GM10248 (cell line): ENCODE data around the gene IL18R1.

Experiments used
- CTCF ChIA-PET: fragments of 300-600 bp; sonication (Branson Sonifier 250); formaldehyde crosslinking; extraction: SDS; loops from one replicate; lab custom pipeline; 2021; ENCODE audit warnings: antibody characterized with exemption; lab: Yijun Ruan, JAX
- POLR2A ChIA-PET: fragments of 350-650 bp; sonication (Branson Sonifier 250); formaldehyde crosslinking; extraction: SDS; loops from one replicate; lab custom pipeline; 2020; ENCODE audit warnings: antibody characterized with exemption; lab: Yijun Ruan, JAX
- DNase-seq: peaks from one replicate; pipeline ENCODE4 v3.0.0; 2012; ENCODE audit errors: extremely low spot score
- TF ChIP-seq, protein P1 (sequence below): IDR thresholded peaks from 2 replicates; pipeline ENCODE4 v1.5.1; 2012; ENCODE audit warnings: mild to moderate bottlenecking, low read depth; ENCODE audit errors: extremely low read depth, missing control alignments, control extremely low read depth

IL18R1 gene

GRCh38 chr2:102344397-102344796 is 11.2 kb upstream of the IL18R1 start:
- ChIA-PET POLR2A (no interaction called here), CTCF (interaction anchor here (1.3 kb wide), 2 partner anchors 99 to 103 kb away, joined by 3 to 4 read pairs; no protein-coding TSS in a partner anchor)
- TF ChIP-seq, protein P1, sequence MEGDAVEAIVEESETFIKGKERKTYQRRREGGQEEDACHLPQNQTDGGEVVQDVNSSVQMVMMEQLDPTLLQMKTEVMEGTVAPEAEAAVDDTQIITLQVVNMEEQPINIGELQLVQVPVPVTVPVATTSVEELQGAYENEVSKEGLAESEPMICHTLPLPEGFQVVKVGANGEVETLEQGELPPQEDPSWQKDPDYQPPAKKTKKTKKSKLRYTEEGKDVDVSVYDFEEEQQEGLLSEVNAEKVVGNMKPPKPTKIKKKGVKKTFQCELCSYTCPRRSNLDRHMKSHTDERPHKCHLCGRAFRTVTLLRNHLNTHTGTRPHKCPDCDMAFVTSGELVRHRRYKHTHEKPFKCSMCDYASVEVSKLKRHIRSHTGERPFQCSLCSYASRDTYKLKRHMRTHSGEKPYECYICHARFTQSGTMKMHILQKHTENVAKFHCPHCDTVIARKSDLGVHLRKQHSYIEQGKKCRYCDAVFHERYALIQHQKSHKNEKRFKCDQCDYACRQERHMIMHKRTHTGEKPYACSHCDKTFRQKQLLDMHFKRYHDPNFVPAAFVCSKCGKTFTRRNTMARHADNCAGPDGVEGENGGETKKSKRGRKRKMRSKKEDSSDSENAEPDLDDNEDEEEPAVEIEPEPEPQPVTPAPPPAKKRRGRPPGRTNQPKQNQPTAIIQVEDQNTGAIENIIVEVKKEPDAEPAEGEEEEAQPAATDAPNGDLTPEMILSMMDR = no peak
- DNase-seq = no peak

DNA sequence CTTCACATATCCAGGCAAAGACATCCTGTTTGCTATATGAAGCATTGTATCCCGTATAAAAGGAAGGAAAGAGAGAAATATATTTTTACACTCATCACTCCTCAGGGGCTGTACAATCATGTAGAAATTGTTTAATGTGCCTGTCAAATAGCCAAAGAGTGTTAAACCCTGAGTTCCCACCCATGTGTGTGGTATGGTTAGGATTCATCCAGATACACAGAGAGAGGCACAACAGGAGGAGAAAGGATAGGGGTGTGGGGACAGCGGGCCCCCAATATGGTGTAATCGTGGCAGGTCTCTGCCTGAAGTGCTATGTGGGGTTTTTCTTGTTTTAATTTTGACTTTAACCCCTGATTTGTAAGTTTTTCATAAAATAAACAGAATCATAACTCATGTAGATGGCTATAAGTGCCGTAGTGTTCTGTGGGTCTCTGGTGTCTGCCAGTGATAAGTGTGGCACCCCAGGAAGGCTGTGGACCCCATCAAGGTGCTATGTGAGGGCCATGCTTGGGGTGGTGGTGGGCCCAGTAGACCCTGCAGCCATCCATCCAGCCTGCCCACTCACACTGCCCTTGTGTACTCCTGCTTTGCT is 10.2 kb upstream of the IL18R1 start:
- TF ChIP-seq, protein P1 = no peak
- ChIA-PET CTCF (no interaction called here), POLR2A (no interaction called here)

GRCh38 chr2:102346381-102347130 is 9.0 kb upstream of the IL18R1 start:
- POLR2A ChIA-PET = no interaction called here
- TF ChIP-seq, protein P1 = no peak
- DNase-seq = no peak
- CTCF ChIA-PET = interaction anchor here (4.3 kb wide), 1 partner anchor 10 kb away, joined by 21 read pairs; no protein-coding TSS in a partner anchor

More for the DNA sequence above, 10.2 kb upstream of the IL18R1 start:
- no peak for DNase-seq

- TF ChIP-seq, protein P1 = no peak
- ChIA-PET CTCF (interaction anchor here (1.2 to 4.3 kb wide), 2 partner anchors 13 to 49 kb away, joined by 3 to 21 read pairs; no protein-coding TSS in a partner anchor), POLR2A (no interaction called here)
- no peak for DNase-seq
Measured at GRCh38 chr2:102350137-102350793, 5.3 kb upstream of the IL18R1 start.

GRCh38 chr2:102356381-102356712 is 751 bp downstream of the IL18R1 start:
- DNase-seq = no peak
- TF ChIP-seq, protein P1 = no peak
- CTCF ChIA-PET = interaction anchor here (0.8 to 2.2 kb wide), 34 partner anchors 8 to 350 kb away, joined by 3 to 14 read pairs (median 4); no protein-coding TSS in a partner anchor
- POLR2A ChIA-PET = interaction anchor here (0.7 to 1.0 kb wide), 3 partner anchors 9 to 54 kb away, joined by 4 to 6 read pairs (median 6); no protein-coding TSS in a partner anchor

GRCh38 chr2:102356741-102357140 is 1.1 kb downstream of the IL18R1 start:
- CTCF ChIA-PET = interaction anchor here (0.9 to 5.7 kb wide), 28 partner anchors 8 to 351 kb away, joined by 3 to 36 read pairs (median 5); no protein-coding TSS in a partner anchor
- POLR2A ChIA-PET = interaction anchor here (0.7 kb wide), 2 partner anchors 22 to 55 kb away, joined by 6 read pairs; no protein-coding TSS in a partner anchor
- TF ChIP-seq, protein P1 = no peak
- no peak for DNase-seq
